ENCODE measurements around the gene SH3BP5L. TPM values are rescaled to one million over a fixed set of nuclear protein-coding genes. Genes with fewer than 3 reads are reported as not detected.
A peak's percentile ranks its signal among the peaks of the same experiment; 100 is the strongest.

SH3BP5L gene
- total and polyA plus RNA-seq, 10 of the 15 experiments (the other 5 are each of a cell fraction or from before 2014, with no cell fraction given): 1.1 to 22.8 (median 10.9) TPM

- TF ChIP-seq PAX5 (IDR thresholded peaks at IDR 0.05; ENCODE audit: borderline replicate concordance, low read depth, low read length) (no peak), MEF2B (IDR thresholded peaks at IDR 0.05; ENCODE audit: partially characterized antibody, poor library complexity, severe bottlenecking) (peak; percentile 93), CBFB (IDR thresholded peaks at IDR 0.05; ENCODE audit: low read depth) (no peak), ZBED1 (IDR thresholded peaks at IDR 0.05; ENCODE audit: borderline replicate concordance) (no peak), PML (IDR thresholded peaks at IDR 0.05; ENCODE audit: low read length) (no peak; the same call in 1 of the 2 replicates), IRF3 (IDR thresholded peaks at IDR 0.05) (no peak), SRF (IDR thresholded peaks at IDR 0.05; ENCODE audit: low read depth in 2 of 2, low read length in 2 of 2) (no peak), HDGF (IDR thresholded peaks at IDR 0.05) (no peak), SMAD5 (IDR thresholded peaks at IDR 0.05; ENCODE audit: low read depth) (no peak), NBN (IDR thresholded peaks at IDR 0.05) (0 out of 2 replicates have a peak, but pooled peaks have one; percentile 47), SIX5 (IDR thresholded peaks at IDR 0.05; ENCODE audit: low read depth, low read length, severe bottlenecking) (no peak), NR2F1 (conservative IDR thresholded peaks at IDR 0.05) (no peak), CBX3 (IDR thresholded peaks at IDR 0.05; ENCODE audit: borderline replicate concordance, low read depth) (no peak)
- TF ChIP-seq, protein P1, sequence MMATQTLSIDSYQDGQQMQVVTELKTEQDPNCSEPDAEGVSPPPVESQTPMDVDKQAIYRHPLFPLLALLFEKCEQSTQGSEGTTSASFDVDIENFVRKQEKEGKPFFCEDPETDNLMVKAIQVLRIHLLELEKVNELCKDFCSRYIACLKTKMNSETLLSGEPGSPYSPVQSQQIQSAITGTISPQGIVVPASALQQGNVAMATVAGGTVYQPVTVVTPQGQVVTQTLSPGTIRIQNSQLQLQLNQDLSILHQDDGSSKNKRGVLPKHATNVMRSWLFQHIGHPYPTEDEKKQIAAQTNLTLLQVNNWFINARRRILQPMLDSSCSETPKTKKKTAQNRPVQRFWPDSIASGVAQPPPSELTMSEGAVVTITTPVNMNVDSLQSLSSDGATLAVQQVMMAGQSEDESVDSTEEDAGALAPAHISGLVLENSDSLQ (IDR thresholded peaks at IDR 0.05): no peak
- TF ChIP-seq, protein P2, sequence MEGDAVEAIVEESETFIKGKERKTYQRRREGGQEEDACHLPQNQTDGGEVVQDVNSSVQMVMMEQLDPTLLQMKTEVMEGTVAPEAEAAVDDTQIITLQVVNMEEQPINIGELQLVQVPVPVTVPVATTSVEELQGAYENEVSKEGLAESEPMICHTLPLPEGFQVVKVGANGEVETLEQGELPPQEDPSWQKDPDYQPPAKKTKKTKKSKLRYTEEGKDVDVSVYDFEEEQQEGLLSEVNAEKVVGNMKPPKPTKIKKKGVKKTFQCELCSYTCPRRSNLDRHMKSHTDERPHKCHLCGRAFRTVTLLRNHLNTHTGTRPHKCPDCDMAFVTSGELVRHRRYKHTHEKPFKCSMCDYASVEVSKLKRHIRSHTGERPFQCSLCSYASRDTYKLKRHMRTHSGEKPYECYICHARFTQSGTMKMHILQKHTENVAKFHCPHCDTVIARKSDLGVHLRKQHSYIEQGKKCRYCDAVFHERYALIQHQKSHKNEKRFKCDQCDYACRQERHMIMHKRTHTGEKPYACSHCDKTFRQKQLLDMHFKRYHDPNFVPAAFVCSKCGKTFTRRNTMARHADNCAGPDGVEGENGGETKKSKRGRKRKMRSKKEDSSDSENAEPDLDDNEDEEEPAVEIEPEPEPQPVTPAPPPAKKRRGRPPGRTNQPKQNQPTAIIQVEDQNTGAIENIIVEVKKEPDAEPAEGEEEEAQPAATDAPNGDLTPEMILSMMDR (IDR thresholded peaks at IDR 0.05 in 2 of 3, conservative IDR thresholded peaks at IDR 0.05 in 1 of 3; ENCODE audit: control insufficient read depth in 2 of 3, extremely low read depth in 1 of 3, insufficient read depth in 1 of 3, low read depth in 3 of 3, low read length in 3 of 3): no peak
- TF ChIP-seq, protein P3, sequence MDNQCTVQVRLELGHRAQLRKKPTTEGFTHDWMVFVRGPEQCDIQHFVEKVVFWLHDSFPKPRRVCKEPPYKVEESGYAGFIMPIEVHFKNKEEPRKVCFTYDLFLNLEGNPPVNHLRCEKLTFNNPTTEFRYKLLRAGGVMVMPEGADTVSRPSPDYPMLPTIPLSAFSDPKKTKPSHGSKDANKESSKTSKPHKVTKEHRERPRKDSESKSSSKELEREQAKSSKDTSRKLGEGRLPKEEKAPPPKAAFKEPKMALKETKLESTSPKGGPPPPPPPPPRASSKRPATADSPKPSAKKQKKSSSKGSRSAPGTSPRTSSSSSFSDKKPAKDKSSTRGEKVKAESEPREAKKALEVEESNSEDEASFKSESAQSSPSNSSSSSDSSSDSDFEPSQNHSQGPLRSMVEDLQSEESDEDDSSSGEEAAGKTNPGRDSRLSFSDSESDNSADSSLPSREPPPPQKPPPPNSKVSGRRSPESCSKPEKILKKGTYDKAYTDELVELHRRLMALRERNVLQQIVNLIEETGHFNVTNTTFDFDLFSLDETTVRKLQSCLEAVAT (IDR thresholded peaks at IDR 0.05): 0 out of 2 replicates have a peak, but pooled peaks have one; percentile 32
- TF ChIP-seq, protein P4, sequence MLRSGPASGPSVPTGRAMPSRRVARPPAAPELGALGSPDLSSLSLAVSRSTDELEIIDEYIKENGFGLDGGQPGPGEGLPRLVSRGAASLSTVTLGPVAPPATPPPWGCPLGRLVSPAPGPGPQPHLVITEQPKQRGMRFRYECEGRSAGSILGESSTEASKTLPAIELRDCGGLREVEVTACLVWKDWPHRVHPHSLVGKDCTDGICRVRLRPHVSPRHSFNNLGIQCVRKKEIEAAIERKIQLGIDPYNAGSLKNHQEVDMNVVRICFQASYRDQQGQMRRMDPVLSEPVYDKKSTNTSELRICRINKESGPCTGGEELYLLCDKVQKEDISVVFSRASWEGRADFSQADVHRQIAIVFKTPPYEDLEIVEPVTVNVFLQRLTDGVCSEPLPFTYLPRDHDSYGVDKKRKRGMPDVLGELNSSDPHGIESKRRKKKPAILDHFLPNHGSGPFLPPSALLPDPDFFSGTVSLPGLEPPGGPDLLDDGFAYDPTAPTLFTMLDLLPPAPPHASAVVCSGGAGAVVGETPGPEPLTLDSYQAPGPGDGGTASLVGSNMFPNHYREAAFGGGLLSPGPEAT (IDR thresholded peaks at IDR 0.05; ENCODE audit: low read depth): 0 out of 2 replicates have a peak, but pooled peaks have one; percentile 39
- TF ChIP-seq, protein P5, sequence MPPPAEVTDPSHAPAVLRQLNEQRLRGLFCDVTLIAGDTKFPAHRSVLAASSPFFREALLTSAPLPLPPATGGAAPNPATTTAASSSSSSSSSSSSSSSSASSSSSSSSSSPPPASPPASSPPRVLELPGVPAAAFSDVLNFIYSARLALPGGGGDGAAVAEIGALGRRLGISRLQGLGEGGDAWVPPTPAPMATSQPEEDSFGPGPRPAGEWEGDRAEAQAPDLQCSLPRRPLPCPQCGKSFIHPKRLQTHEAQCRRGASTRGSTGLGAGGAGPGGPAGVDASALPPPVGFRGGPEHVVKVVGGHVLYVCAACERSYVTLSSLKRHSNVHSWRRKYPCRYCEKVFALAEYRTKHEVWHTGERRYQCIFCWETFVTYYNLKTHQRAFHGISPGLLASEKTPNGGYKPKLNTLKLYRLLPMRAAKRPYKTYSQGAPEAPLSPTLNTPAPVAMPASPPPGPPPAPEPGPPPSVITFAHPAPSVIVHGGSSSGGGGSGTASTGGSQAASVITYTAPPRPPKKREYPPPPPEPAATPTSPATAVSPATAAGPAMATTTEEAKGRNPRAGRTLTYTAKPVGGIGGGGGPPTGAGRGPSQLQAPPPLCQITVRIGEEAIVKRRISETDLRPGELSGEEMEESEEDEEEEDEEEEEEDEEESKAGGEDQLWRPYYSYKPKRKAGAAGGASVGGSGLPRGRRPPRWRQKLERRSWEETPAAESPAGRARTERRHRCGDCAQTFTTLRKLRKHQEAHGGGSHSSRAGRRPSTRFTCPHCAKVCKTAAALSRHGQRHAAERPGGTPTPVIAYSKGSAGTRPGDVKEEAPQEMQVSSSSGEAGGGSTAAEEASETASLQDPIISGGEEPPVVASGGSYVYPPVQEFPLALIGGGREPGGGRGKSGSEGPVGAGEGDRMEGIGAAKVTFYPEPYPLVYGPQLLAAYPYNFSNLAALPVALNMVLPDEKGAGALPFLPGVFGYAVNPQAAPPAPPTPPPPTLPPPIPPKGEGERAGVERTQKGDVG (CRISPR knock-in tag; IDR thresholded peaks at IDR 0.05): no peak
Measured at GRCh38 chr1:248842781-248843331, 17.1 kb upstream of the SH3BP5L start (continued).
